Measurements from ENCODE around the gene KCNQ1. TPM values are rescaled to one million over a fixed set of nuclear protein-coding genes. Genes with fewer than 3 reads are reported as not detected.

KCNQ1 gene
- total RNA-seq, 1 experiment from 2014 or later, result not detected

DNA sequence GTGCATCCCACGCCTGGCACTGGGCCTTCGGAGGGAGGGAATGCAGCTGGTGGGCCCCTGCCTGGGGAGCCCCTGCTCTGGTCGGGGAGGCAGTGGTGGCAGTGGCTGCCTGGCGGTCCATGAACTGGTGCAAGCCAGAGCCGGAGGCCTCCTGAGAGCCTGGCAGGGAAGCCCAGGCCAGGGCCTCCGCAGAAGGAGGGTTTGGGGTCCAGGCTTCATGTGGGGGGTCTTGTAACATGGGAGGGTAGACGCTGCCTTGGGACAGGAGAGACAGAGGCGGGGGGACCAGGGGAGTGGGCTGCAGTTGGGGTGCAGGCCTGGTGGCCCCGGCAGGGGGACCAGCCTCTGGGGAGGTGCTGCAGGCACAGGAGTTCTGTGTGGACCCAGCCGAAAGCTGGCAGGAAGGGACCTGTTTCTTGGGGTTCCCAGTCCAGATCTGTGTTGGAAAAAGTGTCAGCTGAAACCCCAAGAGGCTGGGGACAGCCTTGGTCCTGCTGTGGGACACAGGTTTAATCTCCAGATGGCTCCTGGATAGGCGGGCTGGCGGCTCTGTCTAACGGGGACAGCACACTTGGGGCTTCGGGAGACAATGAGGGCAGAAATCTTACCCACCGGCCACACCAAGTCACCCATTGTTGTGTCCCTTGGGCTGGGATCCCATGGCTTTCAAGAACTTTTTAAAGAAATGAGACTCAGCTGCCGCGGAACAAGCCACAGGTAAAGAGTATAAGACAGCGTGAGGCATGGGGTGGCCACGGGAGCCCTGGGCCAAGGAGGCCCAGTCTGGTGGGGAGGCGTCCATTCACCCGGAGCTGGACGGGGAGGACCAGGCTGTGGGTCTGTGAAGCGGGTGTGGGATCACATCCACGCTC is 73.5 kb downstream of the KCNQ1 start:
- ChIA-PET POLR2A (interaction anchor here (0.5 kb wide), 1 partner anchor 46 kb away, joined by 3 read pairs; no protein-coding TSS in a partner anchor), CTCF (interaction anchor here (0.5 to 0.6 kb wide), 2 partner anchors 321 to 367 kb away, joined by 3 to 5 read pairs; partner anchors contain the start of gene CDKN1C)
- intact Hi-C loops (cut with micrococcal nuclease), result no loop called here
- BruUV-seq (replicated peaks), result no TSS peak
- Mint-ChIP-seq H3K9me3 (ENCODE audit: unreplicated experiment) (no peaks in the 10 kb centered on the region), H3K4me3 (ENCODE audit: unreplicated experiment) (no peak overlapping the region), H3K27me3 (ENCODE audit: insufficient read depth, unreplicated experiment) (peaks cover 11% of the 10 kb centered on the region), H3K4me1 (ENCODE audit: insufficient read depth, unreplicated experiment) (no peaks in the 10 kb centered on the region), H3K36me3 (ENCODE audit: insufficient read depth, unreplicated experiment) (no peaks in the 10 kb centered on the region), H3K27ac (ENCODE audit: low read depth, unreplicated experiment) (no peak overlapping the region)
- DNase-seq (ENCODE audit: unreplicated experiment), result no peak
- TF ChIP-seq, protein P1, sequence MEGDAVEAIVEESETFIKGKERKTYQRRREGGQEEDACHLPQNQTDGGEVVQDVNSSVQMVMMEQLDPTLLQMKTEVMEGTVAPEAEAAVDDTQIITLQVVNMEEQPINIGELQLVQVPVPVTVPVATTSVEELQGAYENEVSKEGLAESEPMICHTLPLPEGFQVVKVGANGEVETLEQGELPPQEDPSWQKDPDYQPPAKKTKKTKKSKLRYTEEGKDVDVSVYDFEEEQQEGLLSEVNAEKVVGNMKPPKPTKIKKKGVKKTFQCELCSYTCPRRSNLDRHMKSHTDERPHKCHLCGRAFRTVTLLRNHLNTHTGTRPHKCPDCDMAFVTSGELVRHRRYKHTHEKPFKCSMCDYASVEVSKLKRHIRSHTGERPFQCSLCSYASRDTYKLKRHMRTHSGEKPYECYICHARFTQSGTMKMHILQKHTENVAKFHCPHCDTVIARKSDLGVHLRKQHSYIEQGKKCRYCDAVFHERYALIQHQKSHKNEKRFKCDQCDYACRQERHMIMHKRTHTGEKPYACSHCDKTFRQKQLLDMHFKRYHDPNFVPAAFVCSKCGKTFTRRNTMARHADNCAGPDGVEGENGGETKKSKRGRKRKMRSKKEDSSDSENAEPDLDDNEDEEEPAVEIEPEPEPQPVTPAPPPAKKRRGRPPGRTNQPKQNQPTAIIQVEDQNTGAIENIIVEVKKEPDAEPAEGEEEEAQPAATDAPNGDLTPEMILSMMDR (IDR thresholded peaks at IDR 0.05; ENCODE audit: unreplicated experiment), result no peak

DNA sequence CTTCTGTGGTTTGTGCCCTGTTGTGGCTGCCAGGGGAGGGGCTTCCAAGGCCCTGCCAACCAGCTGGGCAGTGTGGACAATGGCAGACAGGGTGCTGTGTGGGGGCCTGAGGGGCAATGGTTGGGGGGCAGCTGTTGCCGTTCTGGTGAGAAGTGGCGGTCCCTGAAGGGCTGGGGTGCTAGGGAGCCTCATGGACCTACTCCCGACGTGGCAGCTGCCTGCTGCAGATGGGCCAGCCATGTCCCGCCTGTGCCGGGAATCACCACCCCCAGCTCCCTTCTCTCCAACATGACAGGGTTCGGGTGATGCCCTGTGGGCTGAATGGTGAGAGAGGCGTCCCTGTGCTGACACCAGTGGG is 74.2 kb downstream of the KCNQ1 start:
- H3K36me3 Mint-ChIP-seq (ENCODE audit: insufficient read depth, unreplicated experiment), result no peaks in the 10 kb centered on the region
- no peaks in the 10 kb centered on the region for H3K4me1 Mint-ChIP-seq (ENCODE audit: insufficient read depth, unreplicated experiment)
- BruUV-seq (replicated peaks), result no TSS peak
- H3K9me3 Mint-ChIP-seq (ENCODE audit: unreplicated experiment), result no peaks in the 10 kb centered on the region
- H3K27me3 Mint-ChIP-seq (ENCODE audit: insufficient read depth, unreplicated experiment), result peaks cover 11% of the 10 kb centered on the region
- H3K4me3 Mint-ChIP-seq (ENCODE audit: unreplicated experiment), result no peak overlapping the region
- CTCF ChIA-PET, result interaction anchor here (0.6 kb wide), 1 partner anchor 321 kb away, joined by 5 read pairs; no protein-coding TSS in a partner anchor
- no peak overlapping the region for H3K27ac Mint-ChIP-seq (ENCODE audit: low read depth, unreplicated experiment)
- intact Hi-C loops (cut with micrococcal nuclease), result no loop called here
- POLR2A ChIA-PET, result no interaction called here
- TF ChIP-seq, protein P1 (IDR thresholded peaks at IDR 0.05; ENCODE audit: unreplicated experiment), result no peak
- no peak for DNase-seq (ENCODE audit: unreplicated experiment)

DNA sequence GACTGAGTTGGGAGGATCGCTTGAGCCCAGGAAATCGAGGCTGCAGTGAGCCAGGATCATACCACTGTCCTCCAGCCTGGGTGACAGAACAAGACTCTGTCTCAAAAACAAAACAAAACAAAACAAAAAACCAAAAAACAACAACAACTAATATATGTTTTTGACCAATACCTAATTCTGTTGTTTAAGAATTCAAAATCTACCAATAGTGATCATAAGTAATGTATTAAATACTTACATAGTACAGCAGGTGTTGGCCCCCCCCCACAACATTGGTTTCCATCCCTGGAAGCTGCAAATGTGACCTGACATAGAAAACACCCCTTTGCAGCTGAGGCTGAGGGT is 74.7 kb downstream of the KCNQ1 start:
- TF ChIP-seq, protein P1 (IDR thresholded peaks at IDR 0.05; ENCODE audit: unreplicated experiment), result no peak
- H3K27ac Mint-ChIP-seq (ENCODE audit: low read depth, unreplicated experiment), result no peak overlapping the region
- no TSS peak for BruUV-seq (replicated peaks)
- H3K9me3 Mint-ChIP-seq (ENCODE audit: unreplicated experiment), result no peaks in the 10 kb centered on the region
- H3K4me1 Mint-ChIP-seq (ENCODE audit: insufficient read depth, unreplicated experiment), result no peaks in the 10 kb centered on the region
- CTCF ChIA-PET, result no interaction called here
- H3K36me3 Mint-ChIP-seq (ENCODE audit: insufficient read depth, unreplicated experiment), result no peaks in the 10 kb centered on the region
- POLR2A ChIA-PET, result no interaction called here
- DNase-seq (ENCODE audit: unreplicated experiment), result no peak
- H3K4me3 Mint-ChIP-seq (ENCODE audit: unreplicated experiment), result no peak overlapping the region
- intact Hi-C loops (cut with micrococcal nuclease), result no loop called here
- H3K27me3 Mint-ChIP-seq (ENCODE audit: insufficient read depth, unreplicated experiment), result peaks cover 11% of the 10 kb centered on the region

DNA sequence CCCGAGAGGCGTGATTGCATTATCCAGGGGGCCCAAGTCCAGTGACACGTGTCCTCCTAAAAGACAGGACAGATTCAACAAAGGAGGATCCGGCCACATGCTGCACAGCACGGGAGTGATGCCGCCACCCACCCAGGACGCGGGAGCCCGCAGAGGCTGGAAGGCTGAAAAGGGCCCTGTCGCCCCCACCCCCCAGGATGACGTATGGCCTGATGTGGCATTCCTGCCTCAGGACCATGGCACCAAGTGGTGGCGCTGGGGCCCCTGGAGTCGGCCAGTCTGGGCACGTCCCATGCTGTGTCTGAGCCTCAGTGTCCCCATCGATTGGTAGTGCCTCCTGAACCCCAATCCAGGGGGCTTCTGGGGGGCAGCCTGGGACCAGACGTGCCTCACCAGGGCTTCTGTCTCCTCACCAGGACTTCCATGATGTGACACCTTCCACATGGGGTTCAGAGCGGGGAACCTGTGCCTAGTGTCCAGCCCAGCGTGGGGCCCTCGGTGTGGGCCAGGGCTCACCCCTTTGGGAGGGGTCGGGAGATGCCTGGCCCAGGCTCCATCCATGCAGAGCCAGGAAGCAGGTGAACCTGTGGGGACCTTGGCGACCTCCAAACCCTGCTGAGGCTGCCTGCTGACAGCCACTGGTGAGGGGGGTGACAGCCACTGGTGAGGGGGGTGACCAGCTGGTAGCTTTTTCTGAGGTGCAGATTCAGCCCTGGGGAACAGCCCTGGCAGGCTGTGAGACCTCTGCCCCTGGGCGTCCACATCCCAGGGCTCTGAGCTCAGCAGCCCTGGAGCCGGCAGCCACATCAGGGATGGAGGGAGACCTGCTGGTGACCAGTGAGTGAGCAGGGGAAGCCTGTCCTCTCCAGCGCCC is 75.3 kb downstream of the KCNQ1 start:
- TF ChIP-seq, protein P1 (IDR thresholded peaks at IDR 0.05; ENCODE audit: unreplicated experiment), result no peak
- H3K4me1 Mint-ChIP-seq (ENCODE audit: insufficient read depth, unreplicated experiment), result no peaks in the 10 kb centered on the region
- no peak overlapping the region for H3K27ac Mint-ChIP-seq (ENCODE audit: low read depth, unreplicated experiment)
- no TSS peak for BruUV-seq (replicated peaks)
- DNase-seq (ENCODE audit: unreplicated experiment), result no peak
- ChIA-PET CTCF (no interaction called here), POLR2A (no interaction called here)
- intact Hi-C loops (cut with micrococcal nuclease), result no loop called here
- H3K36me3 Mint-ChIP-seq (ENCODE audit: insufficient read depth, unreplicated experiment), result no peaks in the 10 kb centered on the region
- no peak overlapping the region for H3K4me3 Mint-ChIP-seq (ENCODE audit: unreplicated experiment)
- H3K9me3 Mint-ChIP-seq (ENCODE audit: unreplicated experiment), result no peaks in the 10 kb centered on the region
- peaks cover 14% of the 10 kb centered on the region for H3K27me3 Mint-ChIP-seq (ENCODE audit: insufficient read depth, unreplicated experiment)

Data from MCF 10A (cell line).